Measurements from ENCODE around the gene TMPRSS9.

GRCh38 chr19:2389594-2389993 is 29.5 kb downstream of the TMPRSS9 start:
- TF ChIP-seq CTCF (IDR thresholded peaks at IDR 0.05) (no peak), POLR2A (IDR thresholded peaks at IDR 0.05) (no peak)

Data from Peyer's patch (tissue), 4 donors.